Measurements from ENCODE around the gene MAPKBP1.

The MAPKBP1 gene

DNA sequence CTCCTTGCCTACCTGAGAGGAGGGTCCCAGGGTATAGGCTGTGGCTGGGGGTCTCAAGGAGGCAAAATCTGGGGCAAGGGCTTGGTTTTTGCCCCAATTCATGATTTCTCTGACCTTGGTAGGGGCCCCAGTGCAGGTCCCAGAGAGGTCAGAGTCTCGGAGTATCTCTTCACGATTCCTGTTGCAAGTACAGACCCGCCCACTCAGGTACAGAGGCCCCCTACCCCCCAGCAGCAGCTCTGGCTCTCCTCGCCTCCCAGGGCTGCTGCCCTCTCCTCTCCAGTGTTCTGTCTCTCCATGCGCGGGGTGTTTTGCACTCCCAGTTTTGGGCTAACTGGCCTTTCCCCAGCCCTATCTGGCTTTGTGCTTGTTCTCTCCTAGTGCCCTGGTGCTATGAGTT, 48.2 kb downstream of the MAPKBP1 start:
- TF ChIP-seq, protein P1, sequence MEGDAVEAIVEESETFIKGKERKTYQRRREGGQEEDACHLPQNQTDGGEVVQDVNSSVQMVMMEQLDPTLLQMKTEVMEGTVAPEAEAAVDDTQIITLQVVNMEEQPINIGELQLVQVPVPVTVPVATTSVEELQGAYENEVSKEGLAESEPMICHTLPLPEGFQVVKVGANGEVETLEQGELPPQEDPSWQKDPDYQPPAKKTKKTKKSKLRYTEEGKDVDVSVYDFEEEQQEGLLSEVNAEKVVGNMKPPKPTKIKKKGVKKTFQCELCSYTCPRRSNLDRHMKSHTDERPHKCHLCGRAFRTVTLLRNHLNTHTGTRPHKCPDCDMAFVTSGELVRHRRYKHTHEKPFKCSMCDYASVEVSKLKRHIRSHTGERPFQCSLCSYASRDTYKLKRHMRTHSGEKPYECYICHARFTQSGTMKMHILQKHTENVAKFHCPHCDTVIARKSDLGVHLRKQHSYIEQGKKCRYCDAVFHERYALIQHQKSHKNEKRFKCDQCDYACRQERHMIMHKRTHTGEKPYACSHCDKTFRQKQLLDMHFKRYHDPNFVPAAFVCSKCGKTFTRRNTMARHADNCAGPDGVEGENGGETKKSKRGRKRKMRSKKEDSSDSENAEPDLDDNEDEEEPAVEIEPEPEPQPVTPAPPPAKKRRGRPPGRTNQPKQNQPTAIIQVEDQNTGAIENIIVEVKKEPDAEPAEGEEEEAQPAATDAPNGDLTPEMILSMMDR (IDR thresholded peaks at IDR 0.05; ENCODE audit: borderline replicate concordance, insufficient read depth, low read depth, low read length) = no peak
- no peak overlapping the region for H3K4me3 ChIP-seq (ENCODE audit: low read depth, low read length)

GRCh38 chr15:41822957-41823356, 48.7 kb downstream of the MAPKBP1 start:
- H3K4me3 ChIP-seq (ENCODE audit: low read depth, low read length) = no peak overlapping the region
- TF ChIP-seq, protein P1 (IDR thresholded peaks at IDR 0.05; ENCODE audit: borderline replicate concordance, insufficient read depth, low read depth, low read length) = no peak

DNA sequence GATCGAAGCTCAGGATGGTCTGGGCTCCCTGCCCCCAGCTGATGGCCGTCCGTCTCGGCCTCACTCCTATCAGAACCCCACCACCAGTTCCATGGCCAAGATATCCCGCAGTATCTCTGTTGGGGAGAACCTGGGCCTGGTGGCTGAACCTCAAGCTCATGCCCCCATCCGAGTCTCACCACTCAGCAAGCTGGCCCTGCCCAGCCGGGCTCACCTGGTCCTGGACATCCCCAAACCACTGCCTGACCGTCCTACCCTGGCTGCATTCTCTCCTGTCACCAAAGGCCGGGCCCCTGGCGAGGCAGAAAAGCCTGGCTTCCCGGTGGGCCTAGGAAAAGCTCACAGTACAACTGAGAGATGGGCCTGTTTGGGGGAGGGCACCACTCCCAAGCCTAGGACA, 49.2 kb downstream of the MAPKBP1 start:
- TF ChIP-seq, protein P1 (IDR thresholded peaks at IDR 0.05; ENCODE audit: borderline replicate concordance, insufficient read depth, low read depth, low read length) = no peak
- no peak overlapping the region for H3K4me3 ChIP-seq (ENCODE audit: low read depth, low read length)

DNA sequence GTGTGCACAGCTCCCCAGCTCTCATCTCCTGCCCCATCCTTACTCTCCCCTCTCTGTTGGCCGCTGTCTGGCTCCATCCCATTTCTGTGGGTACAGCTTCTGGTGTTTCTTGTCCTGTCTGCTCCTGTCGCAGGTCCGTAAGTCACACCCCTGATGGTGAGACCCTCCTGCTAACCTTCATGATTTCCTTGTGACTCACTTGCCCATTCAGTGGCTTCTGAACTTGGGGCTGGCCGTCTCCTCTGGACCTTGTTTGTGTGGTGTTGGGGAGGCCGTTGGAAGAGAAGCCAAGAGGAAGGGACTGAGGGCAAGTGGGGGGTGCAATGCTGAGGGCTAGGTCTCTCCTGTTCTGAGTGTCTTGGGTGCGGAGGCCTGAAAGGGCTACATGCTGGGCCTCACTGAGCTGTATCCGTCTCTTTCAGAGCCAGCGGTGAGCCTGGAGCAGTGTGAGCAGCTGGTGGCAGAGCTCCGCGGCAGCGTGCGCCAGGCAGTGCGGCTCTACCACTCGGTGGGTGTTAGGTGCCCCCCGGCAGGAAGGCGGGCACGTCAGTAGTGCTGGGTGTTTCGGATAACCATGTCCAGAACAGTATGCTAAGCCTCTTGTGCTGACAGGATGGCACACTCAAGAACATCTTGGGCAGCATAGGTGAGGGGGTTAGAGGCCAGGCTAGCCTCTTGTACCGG, 49.9 kb downstream of the MAPKBP1 start:
- TF ChIP-seq, protein P1 (IDR thresholded peaks at IDR 0.05; ENCODE audit: borderline replicate concordance, insufficient read depth, low read depth, low read length) = no peak
- H3K4me3 ChIP-seq (ENCODE audit: low read depth, low read length) = no peak overlapping the region

GRCh38 chr15:41825145-41825544, 50.9 kb downstream of the MAPKBP1 start:
- TF ChIP-seq, protein P1 (IDR thresholded peaks at IDR 0.05; ENCODE audit: borderline replicate concordance, insufficient read depth, low read depth, low read length) = no peak
- H3K4me3 ChIP-seq (ENCODE audit: low read depth, low read length) = no peak overlapping the region

GRCh38 chr15:41825572-41826535, 51.6 kb downstream of the MAPKBP1 start:
- H3K4me3 ChIP-seq (ENCODE audit: low read depth, low read length) = no peak overlapping the region
- TF ChIP-seq, protein P1 (IDR thresholded peaks at IDR 0.05; ENCODE audit: borderline replicate concordance, insufficient read depth, low read depth, low read length) = no peak

All from GM12875 (cell line).